ENCODE results near the gene SSBP2. TPM values are rescaled to one million over a fixed set of nuclear protein-coding genes. Genes with fewer than 3 reads are reported as not detected.

SSBP2 gene
- total and polyA plus RNA-seq, 2 donors (not counting 3 experiments of a cell fraction or from before 2014, with no cell fraction given) = 9.6 to 11.5 TPM

DNA sequence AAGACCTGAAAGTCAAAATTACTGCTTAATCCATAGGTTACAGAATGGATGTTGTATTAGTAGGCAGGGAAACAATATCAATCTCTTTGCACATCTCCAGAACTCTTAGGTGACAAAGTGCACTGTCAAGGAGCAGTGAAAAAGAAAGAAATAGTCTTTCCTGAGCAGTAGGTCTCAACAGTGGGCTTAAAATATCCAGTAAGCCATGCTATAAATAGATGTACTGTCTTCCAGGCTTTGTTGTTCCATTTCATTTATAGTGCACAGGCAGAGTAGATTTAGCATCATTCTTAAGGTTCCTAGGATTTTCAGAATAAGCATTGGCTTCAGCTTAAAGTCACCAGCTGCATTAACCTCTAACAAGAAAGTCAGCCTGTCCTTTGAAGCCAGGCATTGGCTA lies 50.7 kb downstream of the SSBP2 start:
- H3K9ac ChIP-seq (replicated peaks; ENCODE audit: extremely low read depth, insufficient read depth, low read length) = no peak overlapping the region
- CTCF ChIA-PET = interaction anchor here (0.9 to 1.7 kb wide), 3 partner anchors 13 to 49 kb away, joined by 3 to 4 read pairs (median 3); no protein-coding TSS in a partner anchor
- no peaks in the 10 kb centered on the region for H4K20me1 ChIP-seq (replicated peaks; ENCODE audit: control insufficient read depth, extremely low read depth, insufficient read depth, low read length)
- FAIRE-seq (no peak), DNase-seq (ENCODE audit: low read depth, low spot score) (no peak)
- no peak overlapping the region for H3K4me3 ChIP-seq (replicated peaks in 1 of 3; ENCODE audit: insufficient read depth in 1 of 3, low read depth in 1 of 3, low read length in 3 of 3)
- H3K9me1 ChIP-seq (replicated peaks; ENCODE audit: control insufficient read depth, extremely low read depth, insufficient read depth, low read length) = no peaks in the 10 kb centered on the region
- H3K4me2 ChIP-seq (ENCODE audit: insufficient read depth, low read length) = no peak overlapping the region
- H3K4me1 ChIP-seq (ENCODE audit: control insufficient read depth, extremely low read depth, insufficient read depth, low read length) = no peaks in the 10 kb centered on the region
- BruUV-seq (replicated peaks) = no TSS peak
- dilution Hi-C loops (cut with MboI; ENCODE audit: extremely low pct_ligation_motif_present, low sequenced_read_pairs) = no loop called here
- no peaks in the 10 kb centered on the region for H3K27me3 ChIP-seq (ENCODE audit: control insufficient read depth in 2 of 2, insufficient read depth in 2 of 2, low read length in 2 of 2)
- no peaks in the 10 kb centered on the region for H3K36me3 ChIP-seq (ENCODE audit: control insufficient read depth in 2 of 2, extremely low read depth in 1 of 2, insufficient read depth in 2 of 2, low read length in 2 of 2)
- POLR2A ChIA-PET = no interaction called here
- intact Hi-C loops (cut with micrococcal nuclease) = no loop called here
- H3K9me3 ChIP-seq (replicated peaks; ENCODE audit: control insufficient read depth, insufficient read depth, low read length) = no peaks in the 10 kb centered on the region
- H2AFZ ChIP-seq (ENCODE audit: low read depth, low read length) = no peak overlapping the region
- H3K79me2 ChIP-seq (ENCODE audit: control insufficient read depth, insufficient read depth, low read length) = no peaks in the 10 kb centered on the region
- no peak overlapping the region for H3K27ac ChIP-seq (ENCODE audit: insufficient read depth, low read depth, low read length)
- TF ChIP-seq JUN (IDR thresholded peaks at IDR 0.05; ENCODE audit: borderline replicate concordance, insufficient read depth, insufficient read length, low read depth) (no peak), GATA2 (IDR thresholded peaks at IDR 0.05; ENCODE audit: insufficient read depth, insufficient read length, low read depth, low read length) (no peak)

DNA sequence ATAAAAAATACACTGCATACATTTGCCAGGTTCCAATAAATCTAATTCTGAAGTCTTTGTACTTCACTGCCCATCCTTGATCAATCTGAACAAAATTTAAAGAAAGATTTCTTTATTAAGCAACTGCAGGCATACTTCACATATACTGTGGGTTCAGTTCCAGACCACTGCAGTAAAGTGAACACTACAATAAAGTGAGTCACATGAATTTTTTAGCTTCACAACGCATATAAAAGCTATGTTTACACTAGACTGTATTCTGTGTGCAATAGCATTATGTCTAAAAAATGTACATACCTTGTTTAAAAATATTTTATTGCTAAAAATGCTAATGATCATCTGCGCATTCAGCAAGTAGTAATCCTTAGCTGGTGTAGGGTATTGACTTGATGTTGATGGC lies 52.1 kb downstream of the SSBP2 start:
- no peaks in the 10 kb centered on the region for H3K9me3 ChIP-seq (replicated peaks; ENCODE audit: control insufficient read depth, insufficient read depth, low read length)
- no peaks in the 10 kb centered on the region for H3K4me1 ChIP-seq (ENCODE audit: control insufficient read depth, extremely low read depth, insufficient read depth, low read length)
- no peaks in the 10 kb centered on the region for H3K36me3 ChIP-seq (ENCODE audit: control insufficient read depth in 2 of 2, extremely low read depth in 1 of 2, insufficient read depth in 2 of 2, low read length in 2 of 2)
- CTCF ChIA-PET = interaction anchor here (1.7 kb wide), 1 partner anchor 11 kb away, joined by 3 read pairs; no protein-coding TSS in a partner anchor
- H3K4me2 ChIP-seq (ENCODE audit: insufficient read depth, low read length) = no peak overlapping the region
- FAIRE-seq (no peak), DNase-seq (ENCODE audit: low read depth, low spot score) (no peak)
- TF ChIP-seq JUN (IDR thresholded peaks at IDR 0.05; ENCODE audit: borderline replicate concordance, insufficient read depth, insufficient read length, low read depth) (no peak), POLR2A (IDR thresholded peaks at IDR 0.05; ENCODE audit: low read depth, low read length) (no peak), EZH2 (IDR thresholded peaks at IDR 0.05; ENCODE audit: borderline replicate concordance, low read depth, low read length, severe bottlenecking) (no peak), GATA2 (IDR thresholded peaks at IDR 0.05; ENCODE audit: insufficient read depth, insufficient read length, low read depth, low read length) (no peak), POLR2AphosphoS5 (IDR thresholded peaks at IDR 0.05; ENCODE audit: insufficient read depth, low read depth, low read length) (no peak), MYC (IDR thresholded peaks at IDR 0.05; ENCODE audit: low read depth, low read length) (no peak), FOS (IDR thresholded peaks at IDR 0.05; ENCODE audit: borderline replicate concordance, insufficient read depth, low read length) (no peak)
- TF ChIP-seq, protein P1, sequence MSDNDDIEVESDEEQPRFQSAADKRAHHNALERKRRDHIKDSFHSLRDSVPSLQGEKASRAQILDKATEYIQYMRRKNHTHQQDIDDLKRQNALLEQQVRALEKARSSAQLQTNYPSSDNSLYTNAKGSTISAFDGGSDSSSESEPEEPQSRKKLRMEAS (IDR thresholded peaks at IDR 0.05; ENCODE audit: insufficient read depth, insufficient read length) = no peak
- TF ChIP-seq, protein P2, sequence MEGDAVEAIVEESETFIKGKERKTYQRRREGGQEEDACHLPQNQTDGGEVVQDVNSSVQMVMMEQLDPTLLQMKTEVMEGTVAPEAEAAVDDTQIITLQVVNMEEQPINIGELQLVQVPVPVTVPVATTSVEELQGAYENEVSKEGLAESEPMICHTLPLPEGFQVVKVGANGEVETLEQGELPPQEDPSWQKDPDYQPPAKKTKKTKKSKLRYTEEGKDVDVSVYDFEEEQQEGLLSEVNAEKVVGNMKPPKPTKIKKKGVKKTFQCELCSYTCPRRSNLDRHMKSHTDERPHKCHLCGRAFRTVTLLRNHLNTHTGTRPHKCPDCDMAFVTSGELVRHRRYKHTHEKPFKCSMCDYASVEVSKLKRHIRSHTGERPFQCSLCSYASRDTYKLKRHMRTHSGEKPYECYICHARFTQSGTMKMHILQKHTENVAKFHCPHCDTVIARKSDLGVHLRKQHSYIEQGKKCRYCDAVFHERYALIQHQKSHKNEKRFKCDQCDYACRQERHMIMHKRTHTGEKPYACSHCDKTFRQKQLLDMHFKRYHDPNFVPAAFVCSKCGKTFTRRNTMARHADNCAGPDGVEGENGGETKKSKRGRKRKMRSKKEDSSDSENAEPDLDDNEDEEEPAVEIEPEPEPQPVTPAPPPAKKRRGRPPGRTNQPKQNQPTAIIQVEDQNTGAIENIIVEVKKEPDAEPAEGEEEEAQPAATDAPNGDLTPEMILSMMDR (IDR thresholded peaks at IDR 0.05; ENCODE audit: extremely low read depth in 1 of 2, insufficient read depth in 1 of 2, low read depth in 1 of 2, low read length in 2 of 2) = no peak
- POLR2A ChIA-PET = no interaction called here
- H3K27ac ChIP-seq (ENCODE audit: insufficient read depth, low read depth, low read length) = no peak overlapping the region
- intact Hi-C loops (cut with micrococcal nuclease) (no loop called here), dilution Hi-C loops (cut with MboI; ENCODE audit: extremely low pct_ligation_motif_present, low sequenced_read_pairs) (no loop called here)
- no peak overlapping the region for H2AFZ ChIP-seq (ENCODE audit: low read depth, low read length)
- H3K9me1 ChIP-seq (replicated peaks; ENCODE audit: control insufficient read depth, extremely low read depth, insufficient read depth, low read length) = no peaks in the 10 kb centered on the region
- no peaks in the 10 kb centered on the region for H3K79me2 ChIP-seq (ENCODE audit: control insufficient read depth, insufficient read depth, low read length)
- no TSS peak for BruUV-seq (replicated peaks)
- H4K20me1 ChIP-seq (replicated peaks; ENCODE audit: control insufficient read depth, extremely low read depth, insufficient read depth, low read length) = no peaks in the 10 kb centered on the region
- no peak overlapping the region for H3K4me3 ChIP-seq (replicated peaks in 1 of 3; ENCODE audit: insufficient read depth in 1 of 3, low read depth in 1 of 3, low read length in 3 of 3)
- H3K27me3 ChIP-seq (ENCODE audit: control insufficient read depth in 2 of 2, insufficient read depth in 2 of 2, low read length in 2 of 2) = no peaks in the 10 kb centered on the region
- no peak overlapping the region for H3K9ac ChIP-seq (replicated peaks; ENCODE audit: extremely low read depth, insufficient read depth, low read length)
